Measurements from ENCODE around the gene HLA-DRB5. TPM values are rescaled to one million over a fixed set of nuclear protein-coding genes. Genes with fewer than 3 reads are reported as not detected.

HLA-DRB5 gene
- total and polyA plus RNA-seq, 2 of the 8 experiments (the other 6 are each of a cell fraction or from before 2014, with no cell fraction given): 0.83 to 1.4 TPM

DNA sequence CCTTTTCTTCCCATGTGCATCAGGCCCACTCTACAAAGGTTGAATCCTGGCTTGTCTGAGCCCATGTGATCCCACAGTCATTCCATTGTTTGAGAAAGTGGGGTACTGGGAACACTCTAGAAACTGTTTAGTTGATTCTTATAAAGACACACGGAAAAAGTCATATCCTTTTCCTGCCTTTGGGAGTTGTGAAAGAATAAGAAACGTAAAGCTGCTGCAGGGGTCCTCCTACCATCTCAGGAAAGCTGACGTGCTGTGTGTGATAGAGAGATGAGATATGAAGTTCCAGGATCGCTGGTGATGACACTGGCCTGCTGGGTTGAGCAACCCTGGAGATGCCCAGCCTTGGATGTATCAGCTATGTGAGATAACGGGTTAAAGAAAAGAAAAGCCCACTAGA is 21.3 kb upstream of the HLA-DRB5 start:
- no peaks in the 10 kb centered on the region for H3K4me1 ChIP-seq (replicated peaks in 1 of 4; ENCODE audit: control insufficient read depth in 3 of 4, insufficient read depth in 4 of 4, low read length in 3 of 4)
- H3K9me3 ChIP-seq (ENCODE audit: insufficient read depth in 2 of 2, low read depth in 1 of 2, low read length in 1 of 2): no peaks in the 10 kb centered on the region
- no peaks in the 10 kb centered on the region for H3K79me1 ChIP-seq (ENCODE audit: low read depth, low read length)
- H2AFZ ChIP-seq (ENCODE audit: low read length): no peak overlapping the region
- 57% methylated on average over 4 of the region's 5 CpGs; no CpG with 5 or more reads in 1 of the 2 experiments for WGBS, 2 experiments (ENCODE audit: extremely low coverage in 1 of 2, insufficient coverage in 1 of 2, insufficient read length in 1 of 2, insufficient replicate concordance in 2 of 2, low coverage in 1 of 2, low lambda C conversion rate in 2 of 2, missing lambda C conversion rate in 1 of 2)
- ChIA-PET POLR2A (ENCODE audit: partially characterized antibody) (no interaction called here), CTCF (ENCODE audit: partially characterized antibody) (no interaction called here)
- H3K9ac ChIP-seq (replicated peaks in 1 of 4; ENCODE audit: extremely low read depth in 1 of 4, low read depth in 3 of 4, low read length in 3 of 4): no peak overlapping the region
- H3K79me2 ChIP-seq (ENCODE audit: control insufficient read depth in 1 of 2, insufficient read depth in 2 of 2, low read length in 2 of 2): no peaks in the 10 kb centered on the region
- H3K18ac ChIP-seq (ENCODE audit: extremely low read depth, low read length): no peak overlapping the region
- H2BK5ac ChIP-seq (ENCODE audit: low read depth, low read length): no peak overlapping the region
- no peak overlapping the region for H4K91ac ChIP-seq (replicated peaks; ENCODE audit: insufficient read length, low read length)
- no peaks in the 10 kb centered on the region for H3K36me3 ChIP-seq (ENCODE audit: control insufficient read depth in 2 of 4, insufficient read depth in 4 of 4, low read length in 3 of 4)
- no peak overlapping the region for H3K23ac ChIP-seq (ENCODE audit: insufficient read length)
- H2BK15ac ChIP-seq (ENCODE audit: low read length): no peak overlapping the region
- DNase-seq (ENCODE audit: low read depth in 1 of 2, low spot score in 2 of 2): no peak
- no peak overlapping the region for H2BK120ac ChIP-seq (replicated peaks; ENCODE audit: low read depth, low read length)
- no peak overlapping the region for H3K56ac ChIP-seq (replicated peaks; ENCODE audit: insufficient read length, low read depth, low read length)
- H3K4me3 ChIP-seq (ENCODE audit: extremely low read depth in 1 of 4, insufficient read depth in 2 of 4, low read depth in 3 of 4, low read length in 4 of 4): no peak overlapping the region
- FAIRE-seq: no peak
- no peak overlapping the region for H2AK5ac ChIP-seq (ENCODE audit: low read depth, low read length)
- H3K23me2 ChIP-seq (ENCODE audit: low read depth, low read length): no peaks in the 10 kb centered on the region
- no peak overlapping the region for H3K4me2 ChIP-seq (ENCODE audit: insufficient read depth in 1 of 2, low read depth in 2 of 2, low read length in 2 of 2)
- H3K4ac ChIP-seq (replicated peaks; ENCODE audit: insufficient read length, low read depth, low read length): no peak overlapping the region
- H3K27ac ChIP-seq (ENCODE audit: low read depth, low read length): no peak overlapping the region
- no peak overlapping the region for H4K5ac ChIP-seq (ENCODE audit: insufficient read length, low read depth, low read length)
- H4K20me1 ChIP-seq (replicated peaks in 1 of 2; ENCODE audit: control insufficient read depth in 1 of 2, insufficient read depth in 2 of 2, low read length in 2 of 2): no peaks in the 10 kb centered on the region
- no peaks in the 10 kb centered on the region for H3K27me3 ChIP-seq (replicated peaks in 1 of 4; ENCODE audit: control insufficient read depth in 3 of 4, extremely low read depth in 1 of 4, insufficient read depth in 3 of 4, low read length in 3 of 4)
- H2BK12ac ChIP-seq (ENCODE audit: low read depth, low read length): no peak overlapping the region
- no peak overlapping the region for H3K14ac ChIP-seq (ENCODE audit: insufficient read length)
- no peak overlapping the region for H4K8ac ChIP-seq (ENCODE audit: extremely low read depth, insufficient read depth, low read length)
- no peak overlapping the region for H2BK20ac ChIP-seq (ENCODE audit: low read length)
- no peak for TF ChIP-seq NRF1 (IDR thresholded peaks at IDR 0.05; ENCODE audit: low read depth, low read length)
- TF ChIP-seq SP1 (IDR thresholded peaks at IDR 0.05; ENCODE audit: low read depth, low read length): no peak
- no peak for TF ChIP-seq TCF12 (IDR thresholded peaks at IDR 0.05; ENCODE audit: low read depth, low read length)
- no peak for TF ChIP-seq SRF (IDR thresholded peaks at IDR 0.05; ENCODE audit: low read depth, low read length)
- no peak for TF ChIP-seq PHF8 (conservative IDR thresholded peaks at IDR 0.05; ENCODE audit: low read depth, low read length)
- TF ChIP-seq SIX5 (IDR thresholded peaks at IDR 0.05; ENCODE audit: low read depth, low read length): no peak
- TF ChIP-seq ZNF274 (IDR thresholded peaks at IDR 0.05; ENCODE audit: borderline replicate concordance, extremely low read depth, low read length): no peak
- TF ChIP-seq MAFK (IDR thresholded peaks at IDR 0.05; ENCODE audit: low read depth, low read length): no peak
- TF ChIP-seq KDM4A (IDR thresholded peaks at IDR 0.05; ENCODE audit: low read depth, low read length, severe bottlenecking): no peak
- TF ChIP-seq, protein P1, sequence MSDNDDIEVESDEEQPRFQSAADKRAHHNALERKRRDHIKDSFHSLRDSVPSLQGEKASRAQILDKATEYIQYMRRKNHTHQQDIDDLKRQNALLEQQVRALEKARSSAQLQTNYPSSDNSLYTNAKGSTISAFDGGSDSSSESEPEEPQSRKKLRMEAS (IDR thresholded peaks at IDR 0.05): no peak
- no peak for TF ChIP-seq HDAC2 (IDR thresholded peaks at IDR 0.05; ENCODE audit: borderline replicate concordance in 1 of 2, low read depth in 2 of 2, low read length in 2 of 2)
- no peak for TF ChIP-seq POU5F1 (IDR thresholded peaks at IDR 0.05; ENCODE audit: low read depth, low read length)
- TF ChIP-seq HDAC6 (IDR thresholded peaks at IDR 0.05; ENCODE audit: low read depth, low read length): no peak
- TF ChIP-seq CBX5 (IDR thresholded peaks at IDR 0.05; ENCODE audit: low read depth, low read length): no peak
- no peak for TF ChIP-seq RXRA (IDR thresholded peaks at IDR 0.05; ENCODE audit: insufficient read depth, low read depth, low read length)
- TF ChIP-seq KDM5A (IDR thresholded peaks at IDR 0.05; ENCODE audit: low read length): no peak
